ENCODE data around the gene OR5T1. TPM values are rescaled to one million over a fixed set of nuclear protein-coding genes. Genes with fewer than 3 reads are reported as not detected.

OR5T1 gene
- total RNA-seq, 1 experiment from 2014 or later, result not detected

DNA sequence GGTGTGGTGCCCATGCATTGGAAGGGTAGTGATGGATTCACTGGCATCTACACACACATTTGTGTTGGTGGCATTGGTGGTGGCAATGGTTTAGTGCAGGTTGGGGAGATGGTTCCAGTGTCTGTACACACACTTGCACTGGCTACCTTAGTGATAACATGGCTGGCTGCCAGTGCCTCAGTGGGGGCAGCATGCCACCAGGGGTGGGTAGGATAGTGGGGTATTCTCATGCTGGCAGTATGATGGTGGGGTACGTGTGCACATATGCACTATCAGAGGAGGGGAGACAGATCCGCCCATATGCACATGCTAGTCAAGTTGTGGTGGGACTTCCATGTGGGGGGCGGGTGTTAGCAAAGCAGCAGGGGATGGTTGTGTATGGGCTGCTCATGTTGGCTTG is 33.9 kb downstream of the OR5T1 start:
- TF ChIP-seq, protein P1, sequence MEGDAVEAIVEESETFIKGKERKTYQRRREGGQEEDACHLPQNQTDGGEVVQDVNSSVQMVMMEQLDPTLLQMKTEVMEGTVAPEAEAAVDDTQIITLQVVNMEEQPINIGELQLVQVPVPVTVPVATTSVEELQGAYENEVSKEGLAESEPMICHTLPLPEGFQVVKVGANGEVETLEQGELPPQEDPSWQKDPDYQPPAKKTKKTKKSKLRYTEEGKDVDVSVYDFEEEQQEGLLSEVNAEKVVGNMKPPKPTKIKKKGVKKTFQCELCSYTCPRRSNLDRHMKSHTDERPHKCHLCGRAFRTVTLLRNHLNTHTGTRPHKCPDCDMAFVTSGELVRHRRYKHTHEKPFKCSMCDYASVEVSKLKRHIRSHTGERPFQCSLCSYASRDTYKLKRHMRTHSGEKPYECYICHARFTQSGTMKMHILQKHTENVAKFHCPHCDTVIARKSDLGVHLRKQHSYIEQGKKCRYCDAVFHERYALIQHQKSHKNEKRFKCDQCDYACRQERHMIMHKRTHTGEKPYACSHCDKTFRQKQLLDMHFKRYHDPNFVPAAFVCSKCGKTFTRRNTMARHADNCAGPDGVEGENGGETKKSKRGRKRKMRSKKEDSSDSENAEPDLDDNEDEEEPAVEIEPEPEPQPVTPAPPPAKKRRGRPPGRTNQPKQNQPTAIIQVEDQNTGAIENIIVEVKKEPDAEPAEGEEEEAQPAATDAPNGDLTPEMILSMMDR (conservative IDR thresholded peaks at IDR 0.05), result no peak
- Histone ChIP-seq H3T11ph (ENCODE audit: low read length) (no peak overlapping the region), H3K23ac (ENCODE audit: insufficient read length, low read depth, low read length) (no peak overlapping the region), H4K8ac (replicated peaks; ENCODE audit: insufficient read length, low read depth, low read length) (no peak overlapping the region), H3K27ac (ENCODE audit: insufficient read length, low read depth, low read length) (no peak overlapping the region), H3K14ac (ENCODE audit: insufficient read depth, low read length) (no peak overlapping the region), H2AFZ (ENCODE audit: low read length) (no peak overlapping the region), H3K9ac (ENCODE audit: extremely low read depth, insufficient read length, low read length) (no peak overlapping the region), H3K18ac (ENCODE audit: insufficient read length, low read depth, low read length) (no peak overlapping the region), H3K4me2 (ENCODE audit: insufficient read depth, insufficient read length, low read length) (no peak overlapping the region), H3K9me3 (ENCODE audit: control insufficient read depth, low read depth, low read length) (peaks cover 22% of the 10 kb centered on the region), H2BK20ac (ENCODE audit: low read depth, low read length, poor library complexity, severe bottlenecking) (no peak overlapping the region), H3K23me2 (ENCODE audit: insufficient read length, low read depth, low read length, poor library complexity, severe bottlenecking) (no peaks in the 10 kb centered on the region), H4K5ac (ENCODE audit: insufficient read length, low read depth, low read length) (no peak overlapping the region), H4K91ac (ENCODE audit: insufficient read length, low read depth, low read length) (no peak overlapping the region), H3K4ac (ENCODE audit: low read depth, low read length) (no peak overlapping the region), H2BK5ac (ENCODE audit: insufficient read length, low read length) (no peak overlapping the region), H3K79me1 (ENCODE audit: insufficient read depth, low read depth, low read length, poor library complexity, severe bottlenecking) (no peaks in the 10 kb centered on the region), H2BK12ac (ENCODE audit: insufficient read length, low read depth, low read length) (no peak overlapping the region), H2AK5ac (ENCODE audit: insufficient read length, low read length) (no peak overlapping the region), H3K79me2 (ENCODE audit: insufficient read depth, low read length) (no peaks in the 10 kb centered on the region), H3K4me1 (ENCODE audit: insufficient read depth, low read length) (no peaks in the 10 kb centered on the region), H3K56ac (ENCODE audit: insufficient read length, low read depth, low read length) (no peak overlapping the region), H2BK15ac (ENCODE audit: low read depth, low read length) (no peak overlapping the region), H4K20me1 (ENCODE audit: control insufficient read depth, insufficient read depth, insufficient read length) (no peaks in the 10 kb centered on the region), H2BK120ac (ENCODE audit: low read depth, low read length, poor library complexity, severe bottlenecking) (no peak overlapping the region), H3K27me3 (ENCODE audit: insufficient read depth, low read length) (no peaks in the 10 kb centered on the region)
- no peak overlapping the region for H3K4me3 Mint-ChIP-seq
- no peaks in the 10 kb centered on the region for H3K27me3 Mint-ChIP-seq (ENCODE audit: low read depth)
- no CpG with 5 or more reads among the region's 3 CpGs for WGBS (ENCODE audit: extremely low coverage, insufficient read length, low lambda C conversion rate)
- no peaks in the 10 kb centered on the region for H3K4me1 Mint-ChIP-seq
- no peak for DNase-seq
- peaks cover 20 to 51% of the 10 kb centered on the region in 2 experiments; a peak in 4 of 5 replicates for H3K9me3 Mint-ChIP-seq
- no peak overlapping the region for H3K27ac Mint-ChIP-seq
- H3K36me3 Mint-ChIP-seq (ENCODE audit: insufficient read depth in 1 of 3, low read depth in 3 of 3), result peaks cover 0 to 4% (median under 1%) of the 10 kb centered on the region in 3 experiments; a peak in 3 of 7 replicates
